ENCODE results near the gene PIK3C3.
"Not testable (repeated sequence)": the region's sequence is repeated elsewhere in the genome, so short reads cannot be mapped to it uniquely, and the experiment has no call there.

The PIK3C3 gene

DNA sequence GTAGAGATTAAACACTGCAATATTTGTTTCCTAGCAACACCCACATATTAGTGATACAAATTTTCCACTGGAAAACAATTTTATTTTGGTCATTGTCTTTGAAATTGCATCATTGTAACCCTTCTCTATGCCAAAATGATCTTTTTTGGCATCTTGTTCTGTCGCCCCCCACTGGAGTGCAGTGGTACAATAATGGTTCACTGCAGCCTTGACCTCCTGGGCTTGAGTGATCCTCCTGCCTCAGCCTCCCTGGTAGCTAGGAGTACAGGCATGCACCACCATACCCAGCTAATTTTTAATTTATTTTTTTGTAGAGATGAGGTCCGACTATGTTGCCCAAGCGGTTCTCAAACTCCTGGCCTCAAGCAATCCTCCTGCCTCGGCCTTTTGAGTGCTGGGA lies 117.4 kb downstream of the PIK3C3 start:
- DNase-seq (ENCODE audit: low read depth, low spot score) = no peak

DNA sequence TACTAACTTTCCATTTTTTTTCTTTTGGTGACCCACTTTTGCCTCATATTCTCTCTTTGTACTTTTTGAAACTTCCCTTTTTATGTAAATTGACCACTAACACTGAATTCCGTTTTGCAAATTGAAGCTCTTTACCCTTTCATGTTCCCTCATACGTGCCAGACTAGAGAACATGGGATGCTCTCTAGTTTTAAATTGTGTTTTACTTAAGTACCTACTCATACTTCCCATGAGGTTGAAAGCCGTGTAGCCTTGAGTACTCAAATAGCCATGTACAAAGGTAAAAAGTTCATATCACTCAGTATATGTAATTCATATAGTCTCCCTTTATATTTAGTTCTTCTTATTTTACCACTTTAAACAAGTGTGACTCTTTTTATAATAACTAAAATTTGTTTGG lies 119.7 kb downstream of the PIK3C3 start:
- DNase-seq (ENCODE audit: low read depth, low spot score) = no peak

DNA sequence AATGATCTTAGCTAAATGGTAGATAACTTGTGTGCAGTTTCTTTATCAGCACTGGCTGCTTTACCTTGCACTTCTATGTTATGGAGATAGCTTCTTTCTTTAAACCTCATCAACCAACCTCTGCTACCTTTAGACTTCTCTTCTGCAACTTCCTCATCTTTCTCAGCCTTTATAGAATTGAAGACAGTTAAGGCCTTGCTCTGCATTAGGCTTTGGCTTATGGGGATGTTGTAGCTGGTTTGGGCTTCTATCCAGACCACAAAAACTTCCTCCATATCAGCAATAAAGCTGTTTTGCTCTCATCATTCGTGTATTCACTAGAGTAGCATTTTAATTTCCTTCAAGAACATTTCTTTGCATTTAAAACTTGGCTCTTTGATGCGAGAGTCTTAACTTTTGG lies 123.7 kb downstream of the PIK3C3 start:
- no peak for DNase-seq (ENCODE audit: low read depth, low spot score)

DNA sequence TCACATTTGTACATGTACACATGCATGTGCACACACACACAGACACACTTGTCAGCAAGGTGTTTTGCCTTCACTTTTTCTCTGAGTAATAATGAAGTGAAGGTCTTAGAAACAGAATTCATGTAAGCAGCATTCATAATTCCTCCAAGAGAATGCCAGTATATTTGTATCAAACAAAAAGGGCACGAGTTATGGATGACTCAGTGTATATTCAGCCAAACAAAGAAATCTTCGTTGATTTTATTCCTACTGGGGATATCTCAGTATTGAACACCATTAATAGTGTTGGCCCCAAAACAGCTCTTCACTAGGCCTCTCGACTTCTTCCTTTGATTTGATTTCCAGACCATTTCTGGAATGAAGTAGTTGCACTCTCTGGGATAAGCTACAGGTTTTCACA lies 125.3 kb downstream of the PIK3C3 start:
- no peak for DNase-seq (ENCODE audit: low read depth, low spot score)

DNA sequence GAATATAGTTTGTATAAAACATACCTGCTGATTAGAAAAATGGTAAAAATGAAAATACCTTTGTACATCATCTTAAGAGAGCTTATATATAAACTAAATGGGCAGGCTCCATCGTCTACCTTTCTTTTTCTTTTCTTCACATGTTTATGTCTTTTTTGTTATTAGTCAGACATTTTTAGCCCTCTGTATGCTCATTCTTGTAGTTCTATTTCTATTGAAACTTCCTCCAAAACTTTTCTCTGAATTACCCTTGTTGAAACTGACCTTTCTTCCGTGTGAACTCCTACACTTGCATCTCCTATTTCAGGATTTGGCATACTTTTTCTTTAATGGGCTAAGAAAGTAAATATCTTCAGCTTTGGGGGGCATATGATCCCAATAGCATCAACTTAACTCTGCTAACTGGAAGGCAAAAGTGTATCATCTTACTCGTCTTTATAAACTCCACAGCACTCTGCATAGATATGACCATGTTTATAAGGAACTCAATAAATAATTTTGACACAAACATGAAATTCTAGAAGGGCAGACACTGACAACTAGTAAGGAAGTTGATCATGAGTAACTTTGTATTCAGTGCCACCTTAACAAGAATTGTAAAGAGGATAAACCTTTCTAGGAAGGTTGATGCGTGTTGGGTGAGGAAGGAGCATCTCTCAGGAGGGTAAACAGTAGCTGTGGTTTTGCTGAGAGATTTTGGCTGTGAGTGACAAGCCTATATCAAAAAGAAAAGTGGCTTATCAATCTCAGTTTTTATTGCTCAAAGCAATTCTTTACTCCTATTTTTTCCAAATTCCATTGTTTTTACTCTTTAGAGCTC lies 127.6 kb downstream of the PIK3C3 start:
- DNase-seq (ENCODE audit: low read depth, low spot score) = no peak

DNA sequence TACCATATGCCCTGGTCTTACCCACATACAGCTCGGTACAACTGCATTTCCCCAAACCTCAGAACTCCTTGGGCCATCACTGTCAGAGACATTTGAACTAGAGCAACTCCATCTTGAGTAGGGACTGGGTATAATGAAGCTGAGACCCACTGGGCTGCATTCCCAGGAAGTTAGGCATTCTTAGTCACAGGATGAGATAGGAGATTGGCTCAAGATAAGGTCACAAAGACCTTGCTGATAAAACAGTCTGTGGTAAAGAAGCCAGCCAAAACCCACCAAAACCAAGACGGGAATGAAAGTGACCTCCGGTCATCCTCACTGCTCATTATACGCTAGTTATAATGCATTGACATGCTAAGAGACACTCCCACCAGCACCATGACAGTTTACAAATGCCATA lies 131.3 kb downstream of the PIK3C3 start:
- DNase-seq (ENCODE audit: low read depth, low spot score) = peak; percentile 34

DNA sequence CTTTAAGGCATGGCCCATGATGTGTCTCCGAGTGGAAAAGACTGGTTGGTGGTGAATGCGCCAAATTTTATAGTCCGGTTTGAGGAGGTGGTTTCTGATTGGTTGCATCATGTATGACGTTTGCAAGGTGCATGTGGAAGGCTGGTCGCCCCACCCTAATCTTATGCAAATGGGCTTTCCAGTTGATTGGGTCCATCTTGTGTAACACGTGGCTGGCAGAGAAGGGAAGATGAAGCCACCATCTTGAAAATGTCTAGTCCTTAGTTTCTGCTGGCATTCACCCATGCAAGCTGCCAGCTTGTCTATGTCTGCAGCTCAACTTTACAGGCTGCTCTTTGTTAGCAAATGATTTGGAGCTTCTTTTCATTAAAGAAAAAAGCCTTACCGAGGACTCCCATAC lies 132.2 kb downstream of the PIK3C3 start:
- DNase-seq (ENCODE audit: low read depth, low spot score) = no peak

DNA sequence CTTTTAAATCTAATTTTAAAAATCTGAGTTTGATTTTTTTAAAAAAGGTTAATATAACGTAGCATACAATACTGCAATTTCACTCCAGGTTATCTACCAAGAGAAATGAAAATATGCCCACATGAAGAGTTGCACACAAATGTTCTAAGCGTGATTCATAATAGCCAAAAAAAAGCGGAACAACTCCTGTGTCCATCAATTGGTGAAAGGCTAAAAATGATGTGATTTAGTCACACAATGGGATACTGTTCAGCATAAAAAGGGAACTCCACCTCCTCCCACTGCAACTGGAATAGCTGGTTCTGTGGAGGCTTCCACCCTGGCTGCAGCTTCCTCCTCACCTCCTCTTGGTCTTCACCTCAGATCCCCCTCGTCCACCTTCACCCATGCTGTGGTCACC lies 132.8 kb downstream of the PIK3C3 start:
- DNase-seq (ENCODE audit: low read depth, low spot score) = no peak

DNA sequence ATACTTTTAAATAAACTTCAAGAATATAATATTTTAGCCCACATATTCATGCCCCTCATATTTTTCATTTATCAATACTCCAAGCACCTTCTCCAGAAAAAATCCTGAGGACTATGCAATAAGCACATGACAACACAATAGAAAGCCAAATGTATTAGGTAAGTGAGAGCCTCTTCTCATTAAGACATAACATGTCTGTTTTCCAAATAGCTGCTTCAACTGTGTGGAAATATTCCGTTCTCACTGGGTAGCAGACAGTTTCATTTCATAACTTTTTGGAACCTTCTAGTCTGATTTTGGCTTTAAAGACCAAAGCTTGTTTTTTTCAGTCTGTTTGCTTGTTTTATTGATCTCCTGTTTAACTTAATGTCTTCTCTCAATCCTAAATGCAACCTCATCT lies 137.8 kb downstream of the PIK3C3 start:
- DNase-seq (ENCODE audit: low read depth, low spot score) = no peak

DNA sequence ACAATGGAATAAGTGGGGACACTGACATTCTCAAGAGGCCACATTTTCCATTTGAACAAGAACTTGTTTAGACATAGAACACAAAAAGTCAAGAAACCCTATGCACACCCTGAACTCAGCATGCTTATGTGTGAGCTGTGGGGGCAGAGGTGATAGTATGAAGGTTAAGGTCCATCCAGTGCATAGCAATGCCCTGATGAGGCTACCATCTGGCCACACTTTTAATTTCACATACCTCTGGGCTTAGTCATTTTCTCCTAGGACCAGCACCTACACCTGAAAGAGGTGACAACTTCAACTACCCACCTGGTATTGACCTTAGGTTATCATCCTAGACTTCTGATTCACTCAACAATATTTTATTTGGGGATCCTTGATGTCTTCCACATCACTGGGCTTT lies 139.8 kb downstream of the PIK3C3 start:
- DNase-seq (ENCODE audit: low read depth, low spot score) = no peak

DNA sequence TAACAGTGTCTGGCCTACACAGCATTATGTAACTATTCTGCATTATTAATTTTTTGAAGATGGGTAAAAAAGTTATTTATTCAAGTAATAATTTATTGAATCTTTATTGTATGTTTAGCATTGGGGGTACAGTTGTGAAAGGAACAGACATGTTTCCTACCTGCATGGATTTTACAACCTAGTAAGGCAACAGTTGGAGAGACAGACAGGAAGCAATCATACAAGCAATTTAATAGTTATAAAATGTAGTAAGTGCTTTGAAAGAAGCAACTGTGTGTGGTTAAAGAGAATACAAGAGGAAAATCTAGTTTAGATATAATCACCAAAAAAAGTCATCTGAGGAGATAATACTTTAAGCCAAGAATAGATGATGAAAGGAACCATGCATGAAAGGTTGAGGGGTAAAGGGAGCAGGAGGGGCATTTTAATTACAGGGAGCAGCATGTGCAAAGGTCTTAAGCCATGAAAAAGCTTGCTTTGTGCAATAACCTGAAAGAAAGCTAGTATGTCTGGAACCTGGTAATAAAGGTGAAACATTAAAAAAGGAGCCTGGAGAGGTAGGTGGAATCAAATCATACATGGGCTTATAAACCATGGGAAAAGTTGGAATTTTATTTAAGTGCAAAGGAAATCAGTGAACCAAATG lies 140.8 kb downstream of the PIK3C3 start:
- no peak for DNase-seq (ENCODE audit: low read depth, low spot score)

DNA sequence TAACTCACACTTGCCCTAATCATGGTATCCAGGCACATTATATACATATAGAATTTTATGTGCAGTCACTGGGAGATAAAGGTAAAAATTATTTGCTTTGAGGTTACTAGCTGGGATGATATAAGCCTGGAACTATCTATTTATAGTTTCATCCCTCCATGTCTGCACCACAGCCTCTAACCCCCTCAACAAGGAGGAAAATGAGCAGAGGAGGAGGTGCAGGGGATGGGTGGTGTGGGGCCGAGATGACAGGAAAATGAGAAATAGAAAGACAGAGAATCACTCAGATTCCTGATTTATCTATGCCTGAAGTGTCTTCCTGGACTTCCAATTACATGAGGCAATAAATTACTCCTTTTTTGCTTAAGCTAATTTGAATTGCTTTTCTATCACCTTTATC lies 145.2 kb downstream of the PIK3C3 start:
- DNase-seq (ENCODE audit: low read depth, low spot score) = no peak

DNA sequence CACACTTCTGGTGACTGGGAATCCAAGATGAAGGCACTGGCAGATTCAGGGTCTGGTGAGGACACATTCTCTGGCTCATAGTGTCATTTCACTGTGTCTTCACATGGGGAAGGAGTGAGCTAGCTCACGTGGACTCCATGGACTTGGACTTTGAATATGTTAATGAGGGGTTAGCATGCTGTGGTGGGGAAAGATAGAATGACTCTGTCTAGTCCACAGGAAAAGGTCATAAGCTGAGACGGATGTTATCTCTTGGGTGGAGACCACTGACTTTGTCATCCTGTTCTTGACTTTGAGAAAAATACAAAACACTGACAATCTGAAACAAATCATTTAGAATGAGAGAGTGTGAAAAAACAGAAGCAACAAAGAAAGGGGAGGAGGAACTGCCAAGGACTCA lies 145.9 kb downstream of the PIK3C3 start:
- no peak for DNase-seq (ENCODE audit: low read depth, low spot score)

DNA sequence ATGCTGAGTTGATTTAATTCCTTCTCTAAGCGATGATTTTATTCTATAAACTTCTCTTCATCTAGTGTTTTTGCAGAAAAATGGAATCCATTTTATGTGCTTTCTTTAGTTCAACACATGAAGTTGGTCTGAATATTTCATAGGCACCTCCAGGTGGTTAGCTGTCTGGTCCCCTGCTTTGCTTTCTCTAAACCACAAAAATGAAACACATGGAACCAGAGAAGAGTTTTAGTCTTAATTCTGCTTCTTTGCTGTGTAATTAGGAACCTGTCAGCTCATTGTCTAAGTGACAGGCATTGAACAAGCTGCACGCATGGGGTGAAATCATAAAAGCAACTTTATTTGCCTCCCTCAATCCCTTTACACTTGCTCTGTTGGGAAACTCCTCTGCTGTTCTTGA lies 150.4 kb downstream of the PIK3C3 start:
- DNase-seq (ENCODE audit: low read depth, low spot score) = no peak

DNA sequence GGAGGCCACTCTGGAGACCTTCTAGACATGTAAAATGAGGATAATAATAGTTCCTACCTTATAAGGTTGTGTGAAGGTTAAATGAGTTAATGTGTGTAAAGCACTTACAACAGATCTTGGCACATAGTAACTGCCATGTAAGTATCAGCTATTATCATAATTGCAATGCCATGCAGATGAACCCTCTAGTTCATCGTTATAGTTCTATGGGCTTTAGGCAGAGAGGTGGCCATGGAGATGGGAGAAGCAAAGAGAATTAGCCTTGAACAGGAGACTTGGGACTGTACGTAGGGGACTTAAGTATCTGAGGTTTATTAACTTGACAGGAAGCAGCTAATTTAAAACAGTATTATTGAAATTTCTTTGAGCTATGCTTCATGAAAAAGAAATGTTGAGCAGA lies 151.8 kb downstream of the PIK3C3 start:
- DNase-seq (ENCODE audit: low read depth, low spot score) = no peak

DNA sequence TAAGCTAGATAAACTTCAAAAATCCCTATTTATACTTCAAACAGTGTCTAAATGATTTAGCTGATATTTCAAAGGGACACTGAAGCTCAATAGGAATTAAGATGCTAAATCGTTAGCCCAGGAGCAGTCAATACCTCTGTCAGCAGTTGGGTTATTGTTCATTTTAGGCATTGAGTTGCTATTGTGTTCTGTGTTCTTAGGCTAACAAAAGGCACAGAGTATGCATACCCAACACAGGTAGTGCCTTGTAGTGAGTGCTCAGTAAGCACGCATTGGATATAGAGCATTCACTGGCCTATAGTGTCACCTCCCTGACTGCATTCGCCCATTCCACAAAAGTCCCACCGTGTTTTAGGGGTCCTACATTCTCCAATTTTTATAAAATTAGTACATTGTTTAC lies 152.3 kb downstream of the PIK3C3 start:
- DNase-seq (ENCODE audit: low read depth, low spot score) = no peak

DNA sequence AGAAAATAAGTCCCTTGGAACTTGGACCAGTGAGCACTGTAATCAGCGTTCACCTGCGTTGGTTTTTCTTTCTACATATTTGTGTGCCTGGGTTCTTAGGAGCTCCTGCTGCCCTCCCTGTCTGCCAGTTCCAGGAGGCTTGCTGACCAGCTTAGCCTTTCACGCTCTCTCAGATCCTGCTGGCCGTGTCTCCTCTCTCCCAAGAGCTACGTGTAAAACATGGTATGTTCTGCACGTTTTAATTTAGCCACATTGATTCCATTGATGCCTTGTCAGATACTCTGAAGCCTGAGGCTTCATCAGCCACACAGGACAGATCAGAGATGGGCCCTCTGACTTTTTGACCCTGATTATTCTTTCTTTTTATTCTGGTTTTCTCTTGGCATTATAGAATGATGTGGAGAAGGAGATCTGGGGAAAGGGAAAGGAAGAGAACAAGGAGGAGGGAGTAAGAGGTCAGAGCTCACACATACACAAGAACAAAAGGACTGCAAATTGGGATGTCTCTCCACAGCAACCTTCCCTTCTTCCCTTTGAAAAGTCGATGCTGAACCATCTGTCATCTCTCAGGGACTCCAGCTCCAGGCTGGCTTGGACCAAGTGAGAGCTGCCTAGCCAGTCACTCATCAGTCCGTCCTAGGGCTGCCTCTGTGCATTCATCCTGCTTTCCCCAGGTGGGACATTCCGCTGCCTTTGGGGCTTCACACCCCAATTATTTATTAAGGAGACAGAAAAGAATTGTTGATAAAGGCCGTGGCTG lies 152.8 kb downstream of the PIK3C3 start:
- DNase-seq (ENCODE audit: low read depth, low spot score) = no peak

DNA sequence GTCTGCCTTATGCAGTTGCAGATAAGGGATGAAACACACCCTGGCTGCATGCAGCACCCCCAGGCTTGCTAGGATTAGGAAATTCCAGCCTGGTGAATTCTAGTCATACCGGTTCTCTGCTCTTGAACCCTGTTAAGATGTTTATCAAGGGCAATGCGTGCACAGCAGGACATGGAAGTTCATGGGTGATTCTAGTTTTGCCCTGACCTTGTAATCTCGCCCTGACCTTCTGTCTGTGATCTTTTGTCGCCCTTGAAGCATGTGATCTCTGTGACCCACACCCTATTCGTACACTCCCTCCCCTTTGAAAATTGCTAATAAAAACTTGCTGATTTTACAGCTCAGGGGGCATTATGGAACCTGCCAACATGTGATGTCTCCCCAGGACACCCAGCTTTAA lies 157.1 kb downstream of the PIK3C3 start:
- DNase-seq (ENCODE audit: low read depth, low spot score) = not testable (repeated sequence)

DNA sequence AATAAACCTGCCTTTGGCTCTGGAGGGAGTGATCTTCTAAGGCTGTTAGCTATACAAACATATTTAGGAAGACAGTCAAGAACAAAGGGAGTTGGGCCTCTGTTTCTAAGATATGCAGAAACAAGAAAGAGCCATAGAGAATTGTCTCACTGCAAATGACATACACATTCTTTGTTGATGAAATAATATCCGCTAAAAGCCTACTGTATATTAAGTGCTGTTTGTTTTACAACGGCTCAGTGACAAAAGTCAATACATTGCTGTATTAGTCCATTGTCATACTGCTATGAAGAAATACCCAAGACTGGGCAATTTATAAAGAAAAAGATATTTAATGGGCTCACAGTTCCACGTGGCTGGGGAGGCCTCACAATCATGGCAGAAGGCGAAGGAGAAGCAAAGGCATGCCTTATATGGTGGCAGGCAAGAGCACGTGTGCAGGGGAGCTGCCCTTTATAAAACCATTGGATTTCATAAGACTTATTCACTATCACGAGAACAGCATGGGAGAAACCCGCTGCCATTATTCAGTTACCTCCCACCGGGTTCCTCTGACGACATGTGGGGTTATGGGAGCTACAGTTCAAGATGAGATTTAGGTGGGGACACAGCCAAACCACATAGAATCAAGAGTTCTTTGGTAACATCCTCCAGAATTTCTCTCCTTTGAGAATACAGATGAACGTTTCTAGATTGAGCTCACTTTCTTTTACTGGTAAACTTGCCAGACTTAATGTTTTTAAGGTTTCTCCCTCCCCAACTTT lies 157.8 kb downstream of the PIK3C3 start:
- no peak for DNase-seq (ENCODE audit: low read depth, low spot score)

DNA sequence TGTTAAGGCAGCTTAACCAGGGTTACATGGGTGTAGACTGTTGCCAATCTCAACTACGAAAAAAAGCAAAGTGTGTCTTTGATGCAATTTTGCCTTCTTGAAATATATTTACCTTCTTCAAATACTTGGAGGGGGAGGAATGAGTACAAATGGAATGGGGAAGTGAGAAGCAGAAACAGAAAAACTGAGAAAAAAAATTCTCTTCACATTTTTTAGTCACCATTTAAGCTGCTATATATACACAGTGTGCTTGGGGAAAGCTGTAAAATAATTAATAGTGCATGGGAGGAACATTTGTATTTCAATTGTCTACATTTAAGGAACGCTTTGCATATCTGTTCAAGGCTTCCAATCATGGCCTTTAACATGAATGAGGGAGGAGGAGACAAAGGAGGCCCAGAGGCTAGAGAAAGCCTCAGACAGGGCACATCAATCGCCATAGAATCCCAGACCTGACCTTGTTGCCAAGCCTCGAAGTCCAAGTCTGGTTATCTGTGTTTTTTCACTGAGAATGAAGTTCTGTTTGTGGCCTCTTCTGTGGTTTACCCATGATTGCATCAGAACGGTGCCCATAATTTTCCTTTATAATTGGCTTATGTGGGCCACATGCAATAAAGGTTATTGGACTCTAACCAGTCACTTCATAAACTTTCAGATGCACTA lies 158.6 kb downstream of the PIK3C3 start:
- DNase-seq (ENCODE audit: low read depth, low spot score) = no peak

DNA sequence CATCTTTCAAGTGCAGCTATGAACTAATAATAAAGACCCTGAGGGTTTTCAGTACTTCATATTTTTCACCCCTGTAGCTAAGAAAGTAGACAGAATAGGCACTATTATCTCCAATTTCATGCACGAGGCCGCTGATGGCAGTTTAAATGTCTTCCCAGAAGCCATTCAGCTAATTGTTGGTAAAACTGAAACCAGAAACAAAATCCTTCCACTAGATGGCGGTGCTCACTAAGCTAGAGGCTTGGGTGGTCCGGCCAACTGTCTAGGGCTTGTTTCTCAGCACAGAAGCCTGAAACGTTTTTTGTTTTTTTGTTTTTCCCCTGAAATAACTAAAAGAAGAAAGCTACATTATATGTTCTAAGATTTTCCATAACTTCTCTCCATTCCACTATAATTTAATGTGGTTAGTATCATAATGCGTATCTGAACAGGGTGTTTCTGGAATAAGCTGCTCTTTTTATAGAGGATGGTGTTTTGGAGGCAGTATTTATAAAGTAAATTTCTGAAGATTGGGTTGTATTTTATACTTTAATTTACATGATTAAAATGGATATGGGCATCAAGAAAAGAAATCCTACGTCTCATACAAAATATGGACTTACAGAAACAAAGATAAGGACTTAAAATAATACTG lies 159.4 kb downstream of the PIK3C3 start:
- DNase-seq (ENCODE audit: low read depth, low spot score) = peak; percentile 87
